DMS79 treated with DMSO at 0.1 percent for 48 hours (cell line): ENCODE data around the gene A1BG.

Experiments used
- DNase-seq: peaks from one replicate; lab custom pipeline; 2025; lab: John Stamatoyannopoulos, UW

Gene A1BG

DNA sequence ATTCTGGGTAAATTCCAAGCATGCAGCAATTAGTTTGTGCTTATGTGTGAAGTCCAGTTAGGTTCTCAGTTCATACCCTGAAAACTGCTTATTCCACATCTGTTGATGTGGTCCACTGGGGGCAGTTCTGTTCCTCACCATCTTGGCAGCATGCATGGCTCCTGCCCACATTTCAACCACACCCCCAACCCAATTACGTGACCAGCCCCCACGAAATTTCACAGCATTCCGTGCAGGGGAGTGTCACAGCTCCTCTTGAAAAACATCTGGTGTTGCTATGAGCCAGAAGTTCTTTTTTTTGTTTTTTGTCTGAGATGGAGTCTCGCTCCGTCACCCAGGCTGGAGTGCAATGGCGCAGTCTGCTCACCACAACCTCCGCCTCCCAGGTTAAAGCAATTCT lies 57.2 kb downstream of the A1BG start:
- DNase-seq: no peak
